K562 (cell line): ENCODE data around the gene LHB. TPM values are rescaled to one million over a fixed set of nuclear protein-coding genes. Genes with fewer than 3 reads are reported as not detected.

Experiments
- ATF7 ChIP-seq: fragments of 450-650 bp; IDR thresholded peaks from 2 replicates; pipeline ENCODE4 v1.7.1; 2014; ENCODE audit warnings: mild to moderate bottlenecking, moderate library complexity
- BMI1 ChIP-seq: fragments of 150-350 bp; IDR thresholded peaks from 2 replicates; pipeline ENCODE4 v1.6.1; 2014; ENCODE audit warnings: low read length
- CREB5 ChIP-seq: fragments of 250-450 bp; sonication (Bioruptor Pico); IDR thresholded peaks from 2 replicates; pipeline ENCODE4 v1.5.0; 2020; ENCODE audit warnings: mild to moderate bottlenecking
- ELF2 ChIP-seq: fragments of 250-450 bp; sonication (Bioruptor Pico); IDR thresholded peaks from 2 replicates; pipeline ENCODE4 v1.5.0; 2021; ENCODE audit warnings: mild to moderate bottlenecking
- FOSL1 ChIP-seq: fragments of 200-800 bp; sonication (Bioruptor generic); conservative IDR thresholded peaks from 2 replicates; pipeline ENCODE4 v1.6.1; 2016; ENCODE audit warnings: missing genetic modification characterization, missing compliant biosample characterization
- HCFC1 ChIP-seq: IDR thresholded peaks from 2 replicates; pipeline ENCODE4 v1.6.1; 2012; ENCODE audit warnings: low read depth, low read length, improper control_type of control experiment
- HDAC1 ChIP-seq, 2 experiments: fragments of 450-650 bp; IDR thresholded peaks; 2 replicates each; pipeline ENCODE4 v1.6.1; 2016 to 2017; ENCODE audit warnings: inconsistent platforms in 1 of 2, mild to moderate bottlenecking in 1 of 2, moderate library complexity in 1 of 2
- JUN ChIP-seq, 2 experiments: sonication (generic) in 1 of 2; formaldehyde crosslinking in 1 of 2; IDR thresholded peaks; 2 replicates each; pipeline versions ENCODE4 v1.6.1 to v1.8.0; 2012 to 2022; ENCODE audit warnings: borderline replicate concordance in 2 of 2, mild to moderate bottlenecking in 2 of 2, improper control_type of control experiment in 1 of 2, low read depth in 1 of 2, low read length in 1 of 2, missing genetic modification reagents in 1 of 2
- MNT ChIP-seq, 2 experiments: fragments of 450-650 bp; conservative IDR thresholded peaks; 2 replicates each; pipeline ENCODE4 v1.6.1; 2017; ENCODE audit warnings: mild to moderate bottlenecking in 2 of 2, moderate library complexity in 2 of 2
- NRF1 ChIP-seq, 2 experiments: fragments of 450-650 bp; IDR thresholded peaks in 1 of 2; conservative IDR thresholded peaks in 1 of 2; 2 replicates each; pipeline ENCODE4 v1.6.1; 2014; ENCODE audit warnings: mild to moderate bottlenecking in 2 of 2
- RAD21 ChIP-seq, 2 experiments: fragments of 250-450 bp in 1 of 2; fragments of 450-650 bp in 1 of 2; sonication (Bioruptor Pico) in 1 of 2; formaldehyde crosslinking in 1 of 2; IDR thresholded peaks in 1 of 2; conservative IDR thresholded peaks in 1 of 2; 2 replicates each; pipeline versions ENCODE4 v1.4.0 to v1.8.0; 2020 to 2022; ENCODE audit warnings: mild to moderate bottlenecking in 2 of 2, moderate library complexity in 1 of 2
- SOX6 ChIP-seq: fragments of 450-650 bp; IDR thresholded peaks from 2 replicates; pipeline ENCODE4 v1.6.1; 2014; ENCODE audit warnings: mild to moderate bottlenecking
- SPI1 ChIP-seq: IDR thresholded peaks from 2 replicates; pipeline ENCODE4 v1.6.1; 2011; ENCODE audit warnings: low read depth, low read length, control low read depth, borderline replicate concordance
- TEAD4 ChIP-seq, 2 experiments: sonication (generic) in 1 of 2; formaldehyde crosslinking in 1 of 2; IDR thresholded peaks; 2 replicates each; pipeline versions ENCODE4 v1.6.1 to v1.8.0; 2012 to 2022; ENCODE audit warnings: borderline replicate concordance in 1 of 2, inconsistent platforms in 1 of 2, low read length in 1 of 2, mild to moderate bottlenecking in 1 of 2, missing genetic modification reagents in 1 of 2
- TRIM24 ChIP-seq, 2 experiments: fragments of 450-650 bp; IDR thresholded peaks; 2 replicates each; pipeline ENCODE4 v1.6.1; 2016
- ZBTB17 ChIP-seq: fragments of 450-650 bp; formaldehyde crosslinking; IDR thresholded peaks from 2 replicates; pipeline ENCODE4 v1.4.0; 2020; ENCODE audit warnings: mild to moderate bottlenecking
- ZBTB7A ChIP-seq: IDR thresholded peaks from 2 replicates; pipeline ENCODE4 v1.6.1; 2011; ENCODE audit warnings: low read depth, mild to moderate bottlenecking, low read length, moderate library complexity, borderline replicate concordance; ENCODE audit not compliant: control insufficient read depth
- ZNF551 ChIP-seq: fragments of 250-450 bp; sonication (Bioruptor Pico); IDR thresholded peaks from 2 replicates; pipeline ENCODE4 v1.5.0; 2021; ENCODE audit warnings: mild to moderate bottlenecking, moderate library complexity
- ZNF696 ChIP-seq: fragments of 250-450 bp; sonication (Bioruptor Pico); conservative IDR thresholded peaks from 2 replicates; pipeline ENCODE4 v1.4.0; 2020; ENCODE audit warnings: mild to moderate bottlenecking, moderate library complexity
- ZNF717 ChIP-seq: fragments of 250-450 bp; sonication (Bioruptor Pico); IDR thresholded peaks from 2 replicates; pipeline ENCODE4 v1.5.0; 2021
- polyA plus RNA-seq, 8 experiments: library from polyadenylated mRNA; depleted of rRNA in 4 of 8; stranded (reverse) in 5 of 8; unstranded in 3 of 8; fragments of >200 nt; fragmentation: Nextera tagmentation in 2 of 8; fragmentation: Illumina TruSeq in 1 of 8; extraction: Ambion mirVana in 2 of 8; extraction: Trizol in 1 of 8; gene quantifications; 2 replicates each; pipeline versions ENCODE4 v1.2.1 to v1.2.3, GENCODE V29; 2011 to 2014; ENCODE audit warnings: inconsistent platforms in 1 of 8, missing spikeins in 1 of 8
- total RNA-seq, 7 experiments: library from RNA; depleted of rRNA in 6 of 7; stranded (reverse); fragments of >200 nt in 6 of 7; fragmentation: Illumina TruSeq in 2 of 7; extraction: Trizol in 2 of 7; gene quantifications; 2 replicates each; pipeline versions ENCODE4 v1.2.1 to v1.2.3, GENCODE V29; 2011 to 2021; ENCODE audit warnings: low replicate concordance in 1 of 7
- TF ChIP-seq, protein P1 (sequence below): sonication (generic); formaldehyde crosslinking; IDR thresholded peaks from 2 replicates; pipeline ENCODE4 v1.8.1; 2022; ENCODE audit warnings: missing genetic modification reagents
- TF ChIP-seq, protein P2 (sequence below): sonication (generic); formaldehyde crosslinking; IDR thresholded peaks from 2 replicates; pipeline ENCODE4 v1.8.0; 2022; ENCODE audit warnings: mild to moderate bottlenecking, low read depth, missing genetic modification reagents
- TF ChIP-seq, protein P3 (sequence below): fragments of 250-450 bp; sonication (Bioruptor Pico); IDR thresholded peaks from 2 replicates; pipeline ENCODE4 v1.8.0; 2021; ENCODE audit warnings: moderate library complexity, mild to moderate bottlenecking, inconsistent platforms

LHB gene
- total and polyA plus RNA-seq, 9 of the 15 experiments (the other 6 are each of a cell fraction or from before 2014, with no cell fraction given): 0.54 TPM; not detected in 8

- TF ChIP-seq MNT (conservative IDR thresholded peaks at IDR 0.05) (peak in 1 of 2 experiments; percentile 40; a peak in 1 of 4 replicates), SPI1 (peak; percentile 83), TEAD4 (IDR thresholded peaks at IDR 0.05; ENCODE audit: low read length) (peak; percentile 7; the same call in 1 of the 2 replicates), TEAD4 (CRISPR knock-in tag; IDR thresholded peaks at IDR 0.05; ENCODE audit: borderline replicate concordance) (no peak), ZNF696 (CRISPR knock-in tag) (no peak), BMI1 (no peak), JUN (IDR thresholded peaks at IDR 0.05; ENCODE audit: borderline replicate concordance, low read depth, low read length) (0 out of 2 replicates have a peak, but pooled peaks have one; percentile 7), JUN (CRISPR knock-in tag; IDR thresholded peaks at IDR 0.05; ENCODE audit: borderline replicate concordance) (no peak), ZBTB17 (0 out of 2 replicates have a peak, but pooled peaks have one; percentile 13), HDAC1 (IDR thresholded peaks at IDR 0.05) (0 out of 4 replicates have a peak, but pooled peaks of 1 of the 2 experiments have one; percentile 25), NRF1 (conservative IDR thresholded peaks at IDR 0.05 in 1 of 2, IDR thresholded peaks at IDR 0.05 in 1 of 2) (no peak), SOX6 (0 out of 2 replicates have a peak, but pooled peaks have one; percentile 15), HCFC1 (peak; percentile 35; the same call in 1 of the 2 replicates), ZNF717 (no peak), ELF2 (CRISPR knock-in tag) (no peak), RAD21 (CRISPR knock-in tag; conservative IDR thresholded peaks at IDR 0.05 in 1 of 2, IDR thresholded peaks at IDR 0.05 in 1 of 2) (peak; percentile 92 to 96), ZNF551 (no peak), FOSL1 (tag) (no peak), ATF7 (peak; percentile 61; the same call in 1 of the 2 replicates), ZBTB7A (peak; percentile 70; the same call in 1 of the 2 replicates), CREB5 (no peak), TRIM24 (IDR thresholded peaks at IDR 0.05) (peak in 1 of 2 experiments; percentile 11; a peak in 1 of 4 replicates)
- TF ChIP-seq, protein P1, sequence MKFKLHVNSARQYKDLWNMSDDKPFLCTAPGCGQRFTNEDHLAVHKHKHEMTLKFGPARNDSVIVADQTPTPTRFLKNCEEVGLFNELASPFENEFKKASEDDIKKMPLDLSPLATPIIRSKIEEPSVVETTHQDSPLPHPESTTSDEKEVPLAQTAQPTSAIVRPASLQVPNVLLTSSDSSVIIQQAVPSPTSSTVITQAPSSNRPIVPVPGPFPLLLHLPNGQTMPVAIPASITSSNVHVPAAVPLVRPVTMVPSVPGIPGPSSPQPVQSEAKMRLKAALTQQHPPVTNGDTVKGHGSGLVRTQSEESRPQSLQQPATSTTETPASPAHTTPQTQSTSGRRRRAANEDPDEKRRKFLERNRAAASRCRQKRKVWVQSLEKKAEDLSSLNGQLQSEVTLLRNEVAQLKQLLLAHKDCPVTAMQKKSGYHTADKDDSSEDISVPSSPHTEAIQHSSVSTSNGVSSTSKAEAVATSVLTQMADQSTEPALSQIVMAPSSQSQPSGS (CRISPR knock-in tag): no peak
- TF ChIP-seq, protein P2, sequence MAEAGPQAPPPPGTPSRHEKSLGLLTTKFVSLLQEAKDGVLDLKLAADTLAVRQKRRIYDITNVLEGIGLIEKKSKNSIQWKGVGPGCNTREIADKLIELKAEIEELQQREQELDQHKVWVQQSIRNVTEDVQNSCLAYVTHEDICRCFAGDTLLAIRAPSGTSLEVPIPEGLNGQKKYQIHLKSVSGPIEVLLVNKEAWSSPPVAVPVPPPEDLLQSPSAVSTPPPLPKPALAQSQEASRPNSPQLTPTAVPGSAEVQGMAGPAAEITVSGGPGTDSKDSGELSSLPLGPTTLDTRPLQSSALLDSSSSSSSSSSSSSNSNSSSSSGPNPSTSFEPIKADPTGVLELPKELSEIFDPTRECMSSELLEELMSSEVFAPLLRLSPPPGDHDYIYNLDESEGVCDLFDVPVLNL: no peak
- TF ChIP-seq, protein P3, sequence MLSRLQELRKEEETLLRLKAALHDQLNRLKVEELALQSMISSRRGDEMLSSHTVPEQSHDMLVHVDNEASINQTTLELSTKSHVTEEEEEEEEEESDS (CRISPR knock-in tag): no peak
Measured at GRCh38 chr19:48970923-48971395, 45.9 kb downstream of the LHB start (continued).
